Duodenal mucosa (tissue), 2 donors: ENCODE results near the gene FBXO42.
"Not testable (repeated sequence)": the region's sequence is repeated elsewhere in the genome, so short reads cannot be mapped to it uniquely, and the experiment has no call there.

Experiments used
- H3K27ac ChIP-seq: one replicate; pipeline ENCODE4 v1.7.0; 2013; ENCODE audit warnings: low read depth, low read length
- H3K27me3 ChIP-seq, 2 donors: one replicate each; pipeline ENCODE4 v1.7.0; 2013; ENCODE audit warnings: low read length in 2 of 2, control low read depth in 1 of 2; ENCODE audit not compliant: insufficient read depth in 2 of 2, control insufficient read depth in 1 of 2
- H3K36me3 ChIP-seq, 2 donors: one replicate each; pipeline ENCODE4 v1.7.0; 2013; ENCODE audit warnings: low read length in 2 of 2, control low read depth in 1 of 2; ENCODE audit not compliant: insufficient read depth in 2 of 2, control insufficient read depth in 1 of 2
- H3K4me1 ChIP-seq, 2 donors: one replicate each; pipeline ENCODE4 v1.7.0; 2013; ENCODE audit warnings: low read length in 2 of 2, control low read depth in 1 of 2; ENCODE audit not compliant: insufficient read depth in 2 of 2, control insufficient read depth in 1 of 2
- H3K4me3 ChIP-seq, 2 donors: one replicate each; pipeline ENCODE4 v1.7.0; 2013; ENCODE audit warnings: low read length in 2 of 2, low read depth in 1 of 2
- H3K9ac ChIP-seq, 2 donors: one replicate each; pipeline ENCODE4 v1.7.0; 2013; ENCODE audit warnings: low read length in 2 of 2, low read depth in 1 of 2
- H3K9me3 ChIP-seq, 2 donors: one replicate each; pipeline ENCODE4 v1.7.0; 2013; ENCODE audit warnings: low read length in 2 of 2, control low read depth in 1 of 2; ENCODE audit not compliant: control insufficient read depth in 1 of 2

FBXO42 gene

DNA sequence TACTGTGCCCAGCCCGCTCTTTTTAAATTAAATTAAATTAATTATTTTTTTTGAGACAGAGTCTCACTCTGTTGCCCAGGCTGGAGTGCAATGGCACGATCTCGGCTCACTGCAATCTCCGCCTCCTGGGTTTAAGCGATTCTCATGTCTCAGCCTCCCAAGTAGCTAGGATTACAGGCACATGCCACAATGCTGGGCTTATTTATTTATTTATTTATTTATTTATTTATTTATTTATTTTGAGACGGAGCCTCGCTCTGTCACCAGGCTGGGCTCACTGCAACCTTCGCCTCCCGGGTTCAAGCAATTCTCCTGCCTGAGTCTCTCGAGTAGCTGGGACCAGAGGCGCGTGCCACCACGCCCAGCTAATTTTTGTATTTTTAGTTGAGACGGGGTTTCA, 129.6 kb downstream of the FBXO42 start:
- H3K36me3 ChIP-seq, H3K27me3 ChIP-seq, H3K9me3 ChIP-seq, H3K4me3 ChIP-seq, H3K27ac ChIP-seq, H3K9ac ChIP-seq: not testable (repeated sequence)
- peaks cover 21 to 26% of the 10 kb centered on the region in 2 donors for H3K4me1 ChIP-seq

- Histone ChIP-seq H3K9ac (no peak overlapping the region), H3K27ac (no peak overlapping the region), H3K9me3 (no peaks in the 10 kb centered on the region), H3K4me3 (no peak overlapping the region), H3K27me3 (peaks cover 0 to 1% of the 10 kb centered on the region in 2 donors), H3K36me3 (no peaks in the 10 kb centered on the region), H3K4me1 (peaks cover 26 to 34% of the 10 kb centered on the region in 2 donors)
These were observed 130.8 kb downstream of the FBXO42 start for GRCh38 chr1:16221499-16221898.

DNA sequence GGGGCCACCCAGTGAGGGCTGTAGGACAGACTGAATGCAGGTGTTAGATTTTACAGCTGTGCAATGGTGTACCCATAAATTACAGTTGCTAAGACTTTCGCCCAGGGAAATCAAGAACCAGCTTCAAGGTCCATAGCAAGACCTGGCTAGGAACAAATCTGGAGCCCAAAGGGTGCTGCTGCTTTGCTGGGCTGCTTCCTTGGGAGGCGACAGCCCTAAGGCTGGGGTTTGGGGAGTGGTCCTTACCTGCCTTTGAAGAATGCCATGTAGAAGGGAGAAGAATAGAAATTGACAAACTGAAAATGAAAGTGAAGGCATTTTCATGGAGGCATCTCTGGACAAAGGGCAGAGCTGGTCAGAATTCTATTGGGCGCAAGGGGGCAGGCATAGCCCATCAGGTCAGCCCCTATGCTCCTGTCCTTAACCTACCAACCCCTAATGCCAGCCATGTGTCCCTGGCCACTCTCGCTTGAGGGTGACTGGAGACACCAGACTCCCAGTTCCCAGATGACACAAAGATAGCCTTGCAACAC, 132.2 kb downstream of the FBXO42 start:
- peaks cover 34 to 37% of the 10 kb centered on the region in 2 donors for H3K4me1 ChIP-seq
- no peaks in the 10 kb centered on the region for H3K36me3 ChIP-seq
- H3K4me3 ChIP-seq = peak overlapping the region; percentile 51 to 52
- no peak overlapping the region for H3K9ac ChIP-seq
- no peaks in the 10 kb centered on the region for H3K9me3 ChIP-seq
- no peaks in the 10 kb centered on the region for H3K27me3 ChIP-seq
- no peak overlapping the region for H3K27ac ChIP-seq

DNA sequence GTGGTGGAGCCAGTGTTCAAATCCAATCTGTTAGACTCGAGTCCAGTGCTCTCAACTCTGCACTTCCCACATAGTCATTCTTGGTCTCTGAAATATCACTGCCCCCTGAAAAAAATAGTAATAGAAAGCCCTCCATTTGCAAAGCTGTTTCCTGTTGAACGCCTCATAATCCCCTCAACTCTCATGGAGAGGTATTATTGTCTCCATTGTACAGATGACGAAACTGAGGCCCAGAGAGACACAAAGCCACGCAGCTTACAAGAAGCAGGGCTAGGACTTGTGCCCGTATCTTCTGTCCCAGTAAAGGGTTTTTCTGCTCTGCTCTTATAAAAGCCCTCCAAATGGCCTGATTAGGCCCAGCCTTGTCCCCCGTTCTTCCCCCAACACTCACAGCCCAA, 133.6 kb downstream of the FBXO42 start:
- Histone ChIP-seq H3K9me3 (no peaks in the 10 kb centered on the region), H3K4me1 (peaks cover 34 to 37% of the 10 kb centered on the region in 2 donors), H3K27me3 (no peaks in the 10 kb centered on the region), H3K9ac (peak overlapping the region in 1 of 2 donors; percentile 6), H3K4me3 (no peak overlapping the region), H3K36me3 (no peaks in the 10 kb centered on the region), H3K27ac (peak overlapping the region; percentile 73)

- H3K4me3 ChIP-seq = peak overlapping the region; percentile 65 to 69
These were observed 134.1 kb downstream of the FBXO42 start for GRCh38 chr1:16218014-16218673.

GRCh38 chr1:16217061-16217785, 135.1 kb downstream of the FBXO42 start:
- Histone ChIP-seq H3K4me3 (peak overlapping the region; percentile 83), H3K36me3 (no peaks in the 10 kb centered on the region), H3K4me1 (peaks cover 34 to 38% of the 10 kb centered on the region in 2 donors), H3K27me3 (no peaks in the 10 kb centered on the region), H3K27ac (peak overlapping the region; percentile 81), H3K9ac (peak overlapping the region; percentile 66 to 74), H3K9me3 (no peaks in the 10 kb centered on the region)

More at GRCh38 chr1:16218014-16218673, 134.1 kb downstream of the FBXO42 start:
- H3K27me3 ChIP-seq = no peaks in the 10 kb centered on the region
- peak overlapping the region; percentile 66 for H3K9ac ChIP-seq
- H3K9me3 ChIP-seq = no peaks in the 10 kb centered on the region
- peak overlapping the region; percentile 73 for H3K27ac ChIP-seq
- peaks cover 34 to 37% of the 10 kb centered on the region in 2 donors for H3K4me1 ChIP-seq
- H3K36me3 ChIP-seq = no peaks in the 10 kb centered on the region

DNA sequence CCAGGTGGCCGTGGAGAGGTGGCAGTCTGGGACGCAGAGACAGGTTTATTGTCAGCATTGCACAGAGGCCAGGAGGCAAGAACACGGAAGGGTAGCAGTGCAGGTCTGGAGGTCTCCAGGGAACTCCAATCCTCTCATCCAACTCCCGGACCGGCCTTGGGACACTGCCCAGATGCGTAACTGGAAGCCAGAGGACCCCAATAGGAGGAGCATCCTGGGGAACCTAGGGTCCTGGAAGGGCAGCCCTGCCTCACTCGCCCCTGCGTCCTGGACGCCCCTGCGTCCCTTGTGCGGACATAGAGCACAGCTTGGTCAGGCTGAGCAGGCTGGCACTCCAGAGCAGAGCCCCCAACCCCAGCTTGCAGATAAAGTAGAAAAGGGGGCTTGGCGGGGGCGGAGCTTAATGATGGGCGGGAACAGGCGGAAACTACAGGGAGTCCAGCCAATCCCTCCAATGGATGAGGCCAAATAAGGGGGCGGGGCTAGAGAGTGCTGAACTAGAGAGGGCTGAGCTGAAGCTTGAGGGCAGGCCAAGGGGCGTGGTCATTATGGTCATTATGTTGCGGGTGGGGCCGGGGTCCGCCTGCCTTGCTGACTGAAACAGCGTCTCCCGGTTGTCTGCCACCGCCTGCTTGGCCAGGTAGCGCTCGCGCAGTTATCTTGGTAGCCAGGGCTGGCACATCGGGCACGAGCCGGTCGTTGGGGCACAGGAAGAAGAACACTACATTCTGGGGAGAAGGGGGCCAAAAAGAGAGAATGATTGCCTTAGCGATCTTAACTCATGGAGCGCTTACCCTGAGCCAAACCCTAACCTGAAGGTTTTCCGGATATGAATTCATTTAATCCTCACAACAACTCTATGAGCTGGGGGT, 136.2 kb downstream of the FBXO42 start:
- Histone ChIP-seq H3K27me3 (no peaks in the 10 kb centered on the region), H3K27ac (no peak overlapping the region), H3K9me3 (no peaks in the 10 kb centered on the region), H3K4me3 (peak overlapping the region; percentile 83), H3K4me1 (peaks cover 34 to 42% of the 10 kb centered on the region in 2 donors), H3K9ac (peak overlapping the region; percentile 61 to 74), H3K36me3 (no peaks in the 10 kb centered on the region)

DNA sequence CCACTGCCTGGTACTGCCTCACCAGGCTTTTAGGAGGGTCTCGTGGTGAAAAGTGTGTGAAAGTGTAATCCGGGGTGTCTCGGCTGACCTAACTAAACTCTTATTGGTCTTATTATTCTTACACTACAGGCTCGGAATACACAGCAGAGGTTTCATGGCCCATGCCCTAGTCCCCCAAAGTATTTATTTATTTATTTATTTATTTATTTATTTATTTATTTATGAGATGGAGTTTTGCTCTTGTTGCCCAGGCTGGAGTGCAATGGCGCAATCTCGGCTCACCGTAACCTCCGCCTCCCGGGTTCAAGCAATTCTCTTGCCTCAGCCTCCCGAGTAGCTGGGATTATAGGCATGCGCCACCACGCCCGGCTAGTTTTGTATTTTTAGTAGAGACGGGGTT, 137.0 kb downstream of the FBXO42 start:
- not testable (repeated sequence) for H3K36me3 ChIP-seq, H3K4me3 ChIP-seq, H3K9ac ChIP-seq, H3K9me3 ChIP-seq, H3K27ac ChIP-seq, H3K27me3 ChIP-seq
- peaks cover 33 to 40% of the 10 kb centered on the region in 2 donors for H3K4me1 ChIP-seq

GRCh38 chr1:16213544-16213943, 138.7 kb downstream of the FBXO42 start:
- H3K27ac ChIP-seq = not testable (repeated sequence)

More at GRCh38 chr1:16213544-16213943, 138.7 kb downstream of the FBXO42 start:
- H3K4me1 ChIP-seq = peaks cover 25% of the 10 kb centered on the region in 2 donors
- not testable (repeated sequence) for H3K9me3 ChIP-seq, H3K9ac ChIP-seq, H3K36me3 ChIP-seq, H3K27me3 ChIP-seq, H3K4me3 ChIP-seq
